Adrenal gland (tissue), 5 donors: ENCODE data around the gene CAMKMT.

Experiments used
- POLR2A ChIP-seq, 2 donors: fragments of 450-650 bp; IDR thresholded peaks; one replicate each; pipeline ENCODE4 v1.6.1; 2017; ENCODE audit warnings: antibody characterized with exemption in 2 of 2, mild to moderate bottlenecking in 2 of 2, moderate library complexity in 1 of 2
- TF ChIP-seq, protein P1 (sequence below), 6 experiments: fragments of 450-650 bp in 4 of 6; fragments of 200-600 bp in 2 of 6; sonication (generic) in 1 of 6; IDR thresholded peaks; 1 replicate in 5 of 6; 2 replicates in 1 of 6; pipeline versions ENCODE4 v1.5.1 to v1.8.0; 2016 to 2021; ENCODE audit warnings: antibody characterized with exemption in 6 of 6, mild to moderate bottlenecking in 2 of 6, moderate library complexity in 1 of 6
- donor health status: DM: no; HTN: no; CAD: no.

DNA sequence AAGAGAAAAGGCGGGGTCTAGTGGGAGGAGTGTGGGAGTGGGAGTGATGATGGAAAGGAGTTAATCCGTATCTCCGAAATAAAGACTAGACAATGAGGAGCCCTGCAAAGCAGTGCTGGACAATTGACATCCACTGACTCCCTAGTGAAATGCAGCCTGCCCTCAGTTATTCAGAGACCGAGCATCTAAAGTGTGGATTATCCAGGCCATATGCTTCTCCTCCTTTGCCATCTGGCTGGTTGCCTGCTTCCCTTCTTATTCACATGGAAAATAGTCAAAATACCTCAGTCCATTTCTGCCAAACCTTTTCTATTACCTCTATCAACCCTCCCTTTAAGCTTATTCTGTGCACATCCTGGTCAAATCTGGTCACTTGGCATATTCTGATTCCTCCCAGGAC is 291.0 kb downstream of the CAMKMT start:
- no peak for TF ChIP-seq POLR2A (IDR thresholded peaks at IDR 0.05)
- TF ChIP-seq, protein P1, sequence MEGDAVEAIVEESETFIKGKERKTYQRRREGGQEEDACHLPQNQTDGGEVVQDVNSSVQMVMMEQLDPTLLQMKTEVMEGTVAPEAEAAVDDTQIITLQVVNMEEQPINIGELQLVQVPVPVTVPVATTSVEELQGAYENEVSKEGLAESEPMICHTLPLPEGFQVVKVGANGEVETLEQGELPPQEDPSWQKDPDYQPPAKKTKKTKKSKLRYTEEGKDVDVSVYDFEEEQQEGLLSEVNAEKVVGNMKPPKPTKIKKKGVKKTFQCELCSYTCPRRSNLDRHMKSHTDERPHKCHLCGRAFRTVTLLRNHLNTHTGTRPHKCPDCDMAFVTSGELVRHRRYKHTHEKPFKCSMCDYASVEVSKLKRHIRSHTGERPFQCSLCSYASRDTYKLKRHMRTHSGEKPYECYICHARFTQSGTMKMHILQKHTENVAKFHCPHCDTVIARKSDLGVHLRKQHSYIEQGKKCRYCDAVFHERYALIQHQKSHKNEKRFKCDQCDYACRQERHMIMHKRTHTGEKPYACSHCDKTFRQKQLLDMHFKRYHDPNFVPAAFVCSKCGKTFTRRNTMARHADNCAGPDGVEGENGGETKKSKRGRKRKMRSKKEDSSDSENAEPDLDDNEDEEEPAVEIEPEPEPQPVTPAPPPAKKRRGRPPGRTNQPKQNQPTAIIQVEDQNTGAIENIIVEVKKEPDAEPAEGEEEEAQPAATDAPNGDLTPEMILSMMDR (IDR thresholded peaks at IDR 0.05): no peak
